ENCODE results near the gene GJC1. TPM values are rescaled to one million over a fixed set of nuclear protein-coding genes. Genes with fewer than 3 reads are reported as not detected.
A peak's percentile ranks its signal among the peaks of the same experiment; 100 is the strongest.

Gene GJC1
- total and polyA plus RNA-seq, 2 of the 8 experiments (the other 6 are each of a cell fraction or from before 2014, with no cell fraction given) = 29.1 to 154 TPM

GRCh38 chr17:44778656-44779210, 51.4 kb downstream of the GJC1 start:
- Histone ChIP-seq H2BK12ac (ENCODE audit: low read depth, low read length) (peak overlapping the region; percentile 50; the same call in 1 of the 2 replicates), H3K56ac (replicated peaks; ENCODE audit: insufficient read length, low read depth, low read length) (no peak overlapping the region), H3K9me3 (ENCODE audit: insufficient read depth in 2 of 2, low read depth in 1 of 2, low read length in 1 of 2) (no peaks in the 10 kb centered on the region), H3K27me3 (replicated peaks in 1 of 4; ENCODE audit: control insufficient read depth in 3 of 4, extremely low read depth in 1 of 4, insufficient read depth in 3 of 4, low read length in 3 of 4) (peaks cover 3 to 18% (median 12%) of the 10 kb centered on the region in 4 experiments; a peak in 6 of 7 replicates), H3K18ac (ENCODE audit: extremely low read depth, low read length) (no peak overlapping the region), H3K79me1 (ENCODE audit: low read depth, low read length) (no peaks in the 10 kb centered on the region), H2BK120ac (replicated peaks; ENCODE audit: low read depth, low read length) (peak overlapping the region; percentile 38), H3K14ac (ENCODE audit: insufficient read length) (no peak overlapping the region), H2AK5ac (ENCODE audit: low read depth, low read length) (no peak overlapping the region), H4K91ac (replicated peaks; ENCODE audit: insufficient read length, low read length) (no peak overlapping the region), H3K27ac (ENCODE audit: low read depth, low read length) (no peak overlapping the region), H2BK5ac (ENCODE audit: low read depth, low read length) (0 out of 2 replicates have a peak overlapping the region, but pooled peaks have one; percentile 61), H4K8ac (ENCODE audit: extremely low read depth, insufficient read depth, low read length) (peak overlapping the region; percentile 39; the same call in 1 of the 2 replicates), H3K9ac (replicated peaks in 1 of 4; ENCODE audit: extremely low read depth in 1 of 4, low read depth in 3 of 4, low read length in 3 of 4) (no peak overlapping the region; a peak in 1 of 7 replicates), H4K5ac (ENCODE audit: insufficient read length, low read depth, low read length) (no peak overlapping the region), H2AFZ (ENCODE audit: low read length) (0 out of 2 replicates have a peak overlapping the region, but pooled peaks have one; percentile 37), H3K36me3 (ENCODE audit: control insufficient read depth in 2 of 4, insufficient read depth in 4 of 4, low read length in 3 of 4) (no peaks in the 10 kb centered on the region), H3K79me2 (ENCODE audit: control insufficient read depth in 1 of 2, insufficient read depth in 2 of 2, low read length in 2 of 2) (no peaks in the 10 kb centered on the region), H2BK20ac (ENCODE audit: low read length) (no peak overlapping the region), H3K23me2 (ENCODE audit: low read depth, low read length) (peaks cover 6% of the 10 kb centered on the region; the same call in 1 of the 2 replicates), H3K4me2 (ENCODE audit: insufficient read depth in 1 of 2, low read depth in 2 of 2, low read length in 2 of 2) (peak overlapping the region; percentile 0 to 79; a peak in 2 of 4 replicates), H3K23ac (ENCODE audit: insufficient read length) (no peak overlapping the region), H3K4me1 (replicated peaks in 1 of 4; ENCODE audit: control insufficient read depth in 3 of 4, insufficient read depth in 4 of 4, low read length in 3 of 4) (peaks cover 0 to 31% (median 19%) of the 10 kb centered on the region in 4 experiments; a peak in 6 of 7 replicates), H3K4me3 (ENCODE audit: extremely low read depth in 1 of 4, insufficient read depth in 2 of 4, low read depth in 3 of 4, low read length in 4 of 4) (peak overlapping the region in 3 of 4 experiments; percentile 35 to 55 (median 48); a peak in 5 of 8 replicates), H3K4ac (replicated peaks; ENCODE audit: insufficient read length, low read depth, low read length) (no peak overlapping the region), H4K20me1 (replicated peaks in 1 of 2; ENCODE audit: control insufficient read depth in 1 of 2, insufficient read depth in 2 of 2, low read length in 2 of 2) (no peaks in the 10 kb centered on the region), H2BK15ac (ENCODE audit: low read length) (no peak overlapping the region)
- POLR2A ChIA-PET (ENCODE audit: partially characterized antibody) = interaction anchor here (0.6 to 3.3 kb wide), 11 partner anchors 9 to 94 kb away, joined by 3 to 9 read pairs (median 4); partner anchors contain the start of gene HIGD1B
- CTCF ChIA-PET (ENCODE audit: partially characterized antibody) = interaction anchor here (0.6 to 26.7 kb wide), 31 partner anchors 8 to 1650 kb away, joined by 3 to 577 read pairs (median 4); partner anchors contain the start of gene HIGD1B
- DNase-seq (ENCODE audit: low read depth in 1 of 2, low spot score in 2 of 2) = no peak
- 63% methylated on average over 9 of the region's 10 CpGs; no CpG with 5 or more reads in 1 of the 2 experiments for WGBS, 2 experiments (ENCODE audit: extremely low coverage in 1 of 2, insufficient coverage in 1 of 2, insufficient read length in 1 of 2, insufficient replicate concordance in 2 of 2, low coverage in 1 of 2, low lambda C conversion rate in 2 of 2, missing lambda C conversion rate in 1 of 2)
- no peak for FAIRE-seq
- peak; percentile 33; the same call in 1 of the 2 replicates for TF ChIP-seq YY1 (IDR thresholded peaks at IDR 0.05; ENCODE audit: low read depth, low read length)
- TF ChIP-seq ASH2L (IDR thresholded peaks at IDR 0.05; ENCODE audit: low read length) = no peak
- no peak for TF ChIP-seq RAD21 (IDR thresholded peaks at IDR 0.05 in 1 of 2, conservative IDR thresholded peaks at IDR 0.05 in 1 of 2; ENCODE audit: low read depth in 2 of 2, low read length in 2 of 2)

All from H1 (cell line).